GM12878 (cell line): Measurements from ENCODE around the gene ZNF513. TPM values are rescaled to one million over a fixed set of nuclear protein-coding genes. Genes with fewer than 3 reads are reported as not detected.

Experiments
- ASH2L ChIP-seq: fragments of 300-600, 200-600 bp; sonication (generic); IDR thresholded peaks from 2 replicates; pipeline ENCODE4 v1.6.1; 2017; ENCODE audit warnings: low read depth, mild to moderate bottlenecking, borderline replicate concordance
- EED ChIP-seq: sonication (generic); IDR thresholded peaks from 2 replicates; pipeline ENCODE4 v1.6.1; 2016; ENCODE audit warnings: antibody characterized with exemption, low read depth
- HCFC1 ChIP-seq: fragments of 150-350 bp; IDR thresholded peaks from 2 replicates; pipeline ENCODE4 v1.6.1; 2014; ENCODE audit warnings: low read length
- MYC ChIP-seq: IDR thresholded peaks from 2 replicates; pipeline ENCODE4 v1.6.1; 2011; ENCODE audit warnings: mild to moderate bottlenecking, low read length, moderate library complexity, inconsistent platforms; ENCODE audit not compliant: insufficient read depth, insufficient replicate concordance, insufficient read length, severe bottlenecking
- NR2F1 ChIP-seq: fragments of 450-650 bp; conservative IDR thresholded peaks from 2 replicates; pipeline ENCODE4 v1.6.1; 2017; ENCODE audit warnings: mild to moderate bottlenecking
- RUNX3 ChIP-seq: IDR thresholded peaks from 2 replicates; pipeline ENCODE4 v1.6.1; 2012; ENCODE audit warnings: low read length, inconsistent platforms
- SMC3 ChIP-seq: IDR thresholded peaks from 2 replicates; pipeline ENCODE4 v1.6.1; 2011; ENCODE audit warnings: low read length, improper control_type of control experiment, borderline replicate concordance
- SP1 ChIP-seq: IDR thresholded peaks from one replicate; pipeline ENCODE4 v1.6.1; 2011; ENCODE audit warnings: low read depth, low read length
- TAF1 ChIP-seq: IDR thresholded peaks from 2 replicates; pipeline ENCODE4 v1.6.1; 2011; ENCODE audit warnings: mild to moderate bottlenecking, low read depth, low read length, borderline replicate concordance
- TCF3 ChIP-seq: IDR thresholded peaks from 2 replicates; pipeline ENCODE4 v1.6.1; 2012; ENCODE audit warnings: low read depth, mild to moderate bottlenecking, low read length, borderline replicate concordance; ENCODE audit not compliant: insufficient read depth
- polyA plus RNA-seq, 11 experiments: library from polyadenylated mRNA; depleted of rRNA in 4 of 11; unstranded in 6 of 11; stranded (reverse) in 5 of 11; fragments of >200 nt; fragmentation: Nextera tagmentation in 4 of 11; fragmentation: Illumina TruSeq in 1 of 11; extraction: Ambion mirVana in 4 of 11; extraction: Trizol in 1 of 11; gene quantifications; 1 replicate in 1 of 11; 2 replicates in 10 of 11; pipeline versions ENCODE4 v1.2.1 to v1.2.3, GENCODE V29; 2011 to 2016; ENCODE audit warnings: inconsistent platforms in 2 of 11, missing spikeins in 2 of 11, low read depth in 1 of 11
- total RNA-seq, 4 experiments: library from RNA; depleted of rRNA in 3 of 4; stranded (reverse); fragments of >200 nt in 3 of 4; fragmentation: Illumina TruSeq in 1 of 4; extraction: Trizol in 1 of 4; gene quantifications; 2 replicates each; pipeline versions ENCODE4 v1.2.1 to v1.2.3, GENCODE V29; 2013 to 2021
- TF ChIP-seq, protein P1 (sequence below): fragments of 450-650 bp; IDR thresholded peaks from 2 replicates; pipeline ENCODE4 v1.6.1; 2017; ENCODE audit warnings: antibody characterized with exemption, mild to moderate bottlenecking, moderate library complexity
- TF ChIP-seq, protein P2 (sequence below): fragments of 450-650 bp; formaldehyde crosslinking; IDR thresholded peaks from 2 replicates; pipeline ENCODE4 v1.4.0; 2020; ENCODE audit warnings: mild to moderate bottlenecking, moderate library complexity
- TF ChIP-seq, protein P3 (sequence below): fragments of 450-650 bp; conservative IDR thresholded peaks from 2 replicates; pipeline ENCODE4 v1.6.1; 2017; ENCODE audit warnings: mild to moderate bottlenecking, moderate library complexity

Gene ZNF513
- total and polyA plus RNA-seq, 10 of the 15 experiments (the other 5 are each of a cell fraction or from before 2014, with no cell fraction given): 0.06 to 16.4 (median 5.6) TPM

DNA sequence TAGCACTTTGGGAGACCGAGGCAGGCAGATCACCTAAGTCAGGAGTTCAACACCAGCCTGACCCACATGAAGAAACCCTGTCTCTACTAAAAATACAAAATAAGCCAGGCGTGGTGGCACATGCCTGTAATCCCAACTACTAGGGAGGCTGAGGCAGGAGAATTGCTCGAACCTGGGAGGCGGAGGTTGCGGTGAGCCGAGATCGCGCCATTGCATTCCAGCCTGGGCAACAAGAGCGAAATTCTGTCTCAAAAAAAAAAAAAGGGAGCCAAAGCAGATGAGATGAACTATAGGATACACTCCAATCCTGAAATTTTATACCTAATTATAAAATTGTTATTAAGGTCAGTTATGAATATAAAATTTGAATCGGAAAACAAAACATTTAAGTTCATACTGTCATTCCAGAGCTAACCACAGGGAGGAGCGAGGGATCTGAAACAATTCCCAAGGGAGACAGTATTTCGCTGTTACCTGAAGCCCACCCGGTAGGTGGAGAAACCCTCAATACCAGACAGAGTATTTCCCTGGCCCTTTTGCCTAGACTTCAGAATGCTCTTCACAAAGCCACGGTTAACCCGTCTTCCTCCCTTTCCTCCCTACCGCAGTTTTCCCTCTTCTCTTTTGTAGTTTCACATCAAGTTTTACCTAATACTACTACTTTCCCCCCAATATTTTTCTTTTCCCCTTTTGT is 27.4 kb upstream of the ZNF513 start (continued):
- TF ChIP-seq, protein P1, sequence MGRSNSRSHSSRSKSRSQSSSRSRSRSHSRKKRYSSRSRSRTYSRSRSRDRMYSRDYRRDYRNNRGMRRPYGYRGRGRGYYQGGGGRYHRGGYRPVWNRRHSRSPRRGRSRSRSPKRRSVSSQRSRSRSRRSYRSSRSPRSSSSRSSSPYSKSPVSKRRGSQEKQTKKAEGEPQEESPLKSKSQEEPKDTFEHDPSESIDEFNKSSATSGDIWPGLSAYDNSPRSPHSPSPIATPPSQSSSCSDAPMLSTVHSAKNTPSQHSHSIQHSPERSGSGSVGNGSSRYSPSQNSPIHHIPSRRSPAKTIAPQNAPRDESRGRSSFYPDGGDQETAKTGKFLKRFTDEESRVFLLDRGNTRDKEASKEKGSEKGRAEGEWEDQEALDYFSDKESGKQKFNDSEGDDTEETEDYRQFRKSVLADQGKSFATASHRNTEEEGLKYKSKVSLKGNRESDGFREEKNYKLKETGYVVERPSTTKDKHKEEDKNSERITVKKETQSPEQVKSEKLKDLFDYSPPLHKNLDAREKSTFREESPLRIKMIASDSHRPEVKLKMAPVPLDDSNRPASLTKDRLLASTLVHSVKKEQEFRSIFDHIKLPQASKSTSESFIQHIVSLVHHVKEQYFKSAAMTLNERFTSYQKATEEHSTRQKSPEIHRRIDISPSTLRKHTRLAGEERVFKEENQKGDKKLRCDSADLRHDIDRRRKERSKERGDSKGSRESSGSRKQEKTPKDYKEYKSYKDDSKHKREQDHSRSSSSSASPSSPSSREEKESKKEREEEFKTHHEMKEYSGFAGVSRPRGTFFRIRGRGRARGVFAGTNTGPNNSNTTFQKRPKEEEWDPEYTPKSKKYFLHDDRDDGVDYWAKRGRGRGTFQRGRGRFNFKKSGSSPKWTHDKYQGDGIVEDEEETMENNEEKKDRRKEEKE: no peak
- TF ChIP-seq ASH2L (no peak), RUNX3 (peak; percentile 16; the same call in 1 of the 2 replicates), SMC3 (peak; percentile 31; the same call in 1 of the 2 replicates), NR2F1 (no peak), MYC (no peak), EED (no peak), TAF1 (no peak), TCF3 (no peak), HCFC1 (no peak), SP1 (no peak)
- TF ChIP-seq, protein P2, sequence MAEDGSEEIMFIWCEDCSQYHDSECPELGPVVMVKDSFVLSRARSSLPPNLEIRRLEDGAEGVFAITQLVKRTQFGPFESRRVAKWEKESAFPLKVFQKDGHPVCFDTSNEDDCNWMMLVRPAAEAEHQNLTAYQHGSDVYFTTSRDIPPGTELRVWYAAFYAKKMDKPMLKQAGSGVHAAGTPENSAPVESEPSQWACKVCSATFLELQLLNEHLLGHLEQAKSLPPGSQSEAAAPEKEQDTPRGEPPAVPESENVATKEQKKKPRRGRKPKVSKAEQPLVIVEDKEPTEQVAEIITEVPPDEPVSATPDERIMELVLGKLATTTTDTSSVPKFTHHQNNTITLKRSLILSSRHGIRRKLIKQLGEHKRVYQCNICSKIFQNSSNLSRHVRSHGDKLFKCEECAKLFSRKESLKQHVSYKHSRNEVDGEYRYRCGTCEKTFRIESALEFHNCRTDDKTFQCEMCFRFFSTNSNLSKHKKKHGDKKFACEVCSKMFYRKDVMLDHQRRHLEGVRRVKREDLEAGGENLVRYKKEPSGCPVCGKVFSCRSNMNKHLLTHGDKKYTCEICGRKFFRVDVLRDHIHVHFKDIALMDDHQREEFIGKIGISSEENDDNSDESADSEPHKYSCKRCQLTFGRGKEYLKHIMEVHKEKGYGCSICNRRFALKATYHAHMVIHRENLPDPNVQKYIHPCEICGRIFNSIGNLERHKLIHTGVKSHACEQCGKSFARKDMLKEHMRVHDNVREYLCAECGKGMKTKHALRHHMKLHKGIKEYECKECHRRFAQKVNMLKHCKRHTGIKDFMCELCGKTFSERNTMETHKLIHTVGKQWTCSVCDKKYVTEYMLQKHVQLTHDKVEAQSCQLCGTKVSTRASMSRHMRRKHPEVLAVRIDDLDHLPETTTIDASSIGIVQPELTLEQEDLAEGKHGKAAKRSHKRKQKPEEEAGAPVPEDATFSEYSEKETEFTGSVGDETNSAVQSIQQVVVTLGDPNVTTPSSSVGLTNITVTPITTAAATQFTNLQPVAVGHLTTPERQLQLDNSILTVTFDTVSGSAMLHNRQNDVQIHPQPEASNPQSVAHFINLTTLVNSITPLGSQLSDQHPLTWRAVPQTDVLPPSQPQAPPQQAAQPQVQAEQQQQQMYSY (CRISPR knock-in tag): no peak
- TF ChIP-seq, protein P3, sequence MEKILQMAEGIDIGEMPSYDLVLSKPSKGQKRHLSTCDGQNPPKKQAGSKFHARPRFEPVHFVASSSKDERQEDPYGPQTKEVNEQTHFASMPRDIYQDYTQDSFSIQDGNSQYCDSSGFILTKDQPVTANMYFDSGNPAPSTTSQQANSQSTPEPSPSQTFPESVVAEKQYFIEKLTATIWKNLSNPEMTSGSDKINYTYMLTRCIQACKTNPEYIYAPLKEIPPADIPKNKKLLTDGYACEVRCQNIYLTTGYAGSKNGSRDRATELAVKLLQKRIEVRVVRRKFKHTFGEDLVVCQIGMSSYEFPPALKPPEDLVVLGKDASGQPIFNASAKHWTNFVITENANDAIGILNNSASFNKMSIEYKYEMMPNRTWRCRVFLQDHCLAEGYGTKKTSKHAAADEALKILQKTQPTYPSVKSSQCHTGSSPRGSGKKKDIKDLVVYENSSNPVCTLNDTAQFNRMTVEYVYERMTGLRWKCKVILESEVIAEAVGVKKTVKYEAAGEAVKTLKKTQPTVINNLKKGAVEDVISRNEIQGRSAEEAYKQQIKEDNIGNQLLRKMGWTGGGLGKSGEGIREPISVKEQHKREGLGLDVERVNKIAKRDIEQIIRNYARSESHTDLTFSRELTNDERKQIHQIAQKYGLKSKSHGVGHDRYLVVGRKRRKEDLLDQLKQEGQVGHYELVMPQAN: no peak
- TF ChIP-seq, all 136 proteins: peak for 7
